CD4-positive, alpha-beta T cell treated with Interferon gamma for 1 hour (primary cell): ENCODE results near the gene MFN2.

Source experiments
- DNase-seq: peaks from one replicate; pipeline ENCODE4 v3.0.0-alpha.2; 2020

MFN2 gene

GRCh38 chr1:11960715-11961114 is 19.5 kb upstream of the MFN2 start:
- DNase-seq = peak; percentile 46

- no peak for DNase-seq
These were observed 19.0 kb upstream of the MFN2 start for GRCh38 chr1:11961230-11961629.

GRCh38 chr1:11963622-11964021 is 16.6 kb upstream of the MFN2 start:
- no peak for DNase-seq

- DNase-seq = no peak
These were observed 15.6 kb upstream of the MFN2 start for GRCh38 chr1:11964656-11965055.

- peak; percentile 12 for DNase-seq
These were observed 13.2 kb upstream of the MFN2 start for GRCh38 chr1:11967028-11967547.

- DNase-seq = no peak
These were observed 9.6 kb upstream of the MFN2 start for GRCh38 chr1:11970441-11971185.

GRCh38 chr1:11977625-11978024 is 2.6 kb upstream of the MFN2 start:
- DNase-seq = no peak

GRCh38 chr1:11978301-11978700 is 1.9 kb upstream of the MFN2 start:
- DNase-seq = no peak

GRCh38 chr1:11979028-11979850 is 1.0 kb upstream of the MFN2 start:
- DNase-seq = no peak

- DNase-seq = no peak
These were observed 380 bp downstream of the MFN2 start for GRCh38 chr1:11980676-11980972.

GRCh38 chr1:11981378-11982009 is 1.2 kb downstream of the MFN2 start:
- DNase-seq = no peak

GRCh38 chr1:11982010-11982392 is 1.8 kb downstream of the MFN2 start:
- DNase-seq = no peak

GRCh38 chr1:11984121-11984520 is 3.9 kb downstream of the MFN2 start:
- no peak for DNase-seq

- DNase-seq = no peak
These were observed 4.3 kb downstream of the MFN2 start for GRCh38 chr1:11984576-11984975.

GRCh38 chr1:11985171-11985570 is 4.9 kb downstream of the MFN2 start:
- DNase-seq = no peak

- DNase-seq = no peak
These were observed 5.6 kb downstream of the MFN2 start for GRCh38 chr1:11985851-11986250.

GRCh38 chr1:11989669-11990068 is 9.4 kb downstream of the MFN2 start:
- no peak for DNase-seq

GRCh38 chr1:11990303-11991032 is 10.2 kb downstream of the MFN2 start:
- no peak for DNase-seq

GRCh38 chr1:11991969-11992676 is 11.9 kb downstream of the MFN2 start:
- no peak for DNase-seq

GRCh38 chr1:11997081-11997850 is 17.0 kb downstream of the MFN2 start:
- DNase-seq = no peak

GRCh38 chr1:11998636-11999035 is 18.4 kb downstream of the MFN2 start:
- no peak for DNase-seq

- no peak for DNase-seq
These were observed 19.0 kb downstream of the MFN2 start for GRCh38 chr1:11999236-11999635.
